CD4-positive, alpha-beta T cell treated with Interleukin-10 for 1 hour (primary cell): ENCODE data around the gene KRTAP6-3.

Experiments
- DNase-seq: peaks from one replicate; pipeline ENCODE4 v3.0.0-alpha.2; 2020

Gene KRTAP6-3

GRCh38 chr21:30628109-30628508 lies 35.9 kb downstream of the KRTAP6-3 start:
- DNase-seq = no peak

GRCh38 chr21:30629200-30629599 lies 37.0 kb downstream of the KRTAP6-3 start:
- no peak for DNase-seq

- no peak for DNase-seq
Observed at GRCh38 chr21:30634906-30635305, 42.7 kb downstream of the KRTAP6-3 start, which contains the start of gene KRTAP20-2. TSS of gene KRTAP20-2 (plus strand) at chr21:30635206. CDS start at chr21:30635264, 58 bp downstream.

- no peak for DNase-seq
Observed at GRCh38 chr21:30638686-30639085, 46.4 kb downstream of the KRTAP6-3 start.

GRCh38 chr21:30642564-30642963 lies 50.3 kb downstream of the KRTAP6-3 start, which contains the start of gene KRTAP20-3:
TSS of gene KRTAP20-3 (plus strand) at chr21:30642864.
- DNase-seq = no peak
